Skeletal muscle tissue (tissue), 4 donors: Measurements from ENCODE around the gene FRMD3. TPM values are rescaled to one million over a fixed set of nuclear protein-coding genes. Genes with fewer than 3 reads are reported as not detected.

Source experiments
- H3K27ac ChIP-seq: one replicate; pipeline ENCODE4 v1.7.0; 2013; ENCODE audit warnings: mild to moderate bottlenecking, low read depth, low read length, inconsistent platforms
- H3K27me3 ChIP-seq, 3 donors: one replicate each; pipeline ENCODE4 v1.7.0; 2013; ENCODE audit warnings: low read length in 3 of 3; ENCODE audit not compliant: control insufficient read depth in 3 of 3, insufficient read depth in 3 of 3
- H3K36me3 ChIP-seq, 3 donors: one replicate each; pipeline ENCODE4 v1.7.0; 2013; ENCODE audit warnings: low read length in 3 of 3; ENCODE audit not compliant: control insufficient read depth in 3 of 3, insufficient read depth in 3 of 3
- H3K4me1 ChIP-seq, 3 donors: one replicate each; pipeline ENCODE4 v1.7.0; 2013; ENCODE audit warnings: low read length in 3 of 3, mild to moderate bottlenecking in 3 of 3; ENCODE audit not compliant: control insufficient read depth in 3 of 3, insufficient read depth in 3 of 3
- H3K4me3 ChIP-seq, 3 donors: one replicate each; pipeline ENCODE4 v1.7.0; 2013; ENCODE audit warnings: low read length in 3 of 3
- H3K9ac ChIP-seq, 3 donors: one replicate each; pipeline ENCODE4 v1.7.0; 2013; ENCODE audit warnings: low read length in 3 of 3, mild to moderate bottlenecking in 3 of 3, moderate library complexity in 2 of 3, low read depth in 1 of 3
- H3K9me3 ChIP-seq, 3 donors: one replicate each; pipeline ENCODE4 v1.7.0; 2013; ENCODE audit warnings: low read length in 3 of 3; ENCODE audit not compliant: control insufficient read depth in 3 of 3
- total RNA-seq: library from RNA; depleted of rRNA; stranded (reverse); fragments of >200 nt; gene quantifications from one replicate; pipeline ENCODE4 v1.2.3, GENCODE V29; 2014
- donor health status: Osteomylitis.

The FRMD3 gene
- total RNA-seq, 1 donor from 2014 or later: 27.7 TPM

DNA sequence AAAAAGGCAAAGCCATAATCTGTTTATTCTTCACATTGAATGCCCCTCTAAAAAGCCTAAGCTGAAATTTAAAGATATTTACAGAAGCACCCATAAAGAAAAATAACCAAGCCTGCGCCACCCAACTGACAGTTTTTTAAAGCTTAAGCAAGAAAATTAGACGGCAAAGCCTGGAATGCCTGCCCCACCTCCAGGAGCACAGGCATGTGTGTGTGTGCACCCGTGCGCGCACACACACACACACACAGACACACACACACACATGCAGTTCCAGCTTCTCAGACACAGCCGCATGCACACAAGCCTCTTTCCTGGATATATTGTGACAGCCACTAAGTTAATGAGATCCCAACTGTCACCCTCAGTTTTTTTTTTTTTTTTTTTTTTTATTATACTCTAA lies 88.2 kb downstream of the FRMD3 start:
- Histone ChIP-seq H3K9me3 (no peaks in the 10 kb centered on the region), H3K4me3 (no peak overlapping the region), H3K9ac (no peak overlapping the region), H3K27me3 (no peaks in the 10 kb centered on the region), H3K27ac (no peak overlapping the region), H3K36me3 (no peaks in the 10 kb centered on the region), H3K4me1 (peaks cover 0 to 5% (median 2%) of the 10 kb centered on the region in 3 donors)

- Histone ChIP-seq H3K9me3 (no peaks in the 10 kb centered on the region), H3K27me3 (no peaks in the 10 kb centered on the region), H3K4me1 (peaks cover 1 to 7% (median 5%) of the 10 kb centered on the region in 3 donors), H3K36me3 (no peaks in the 10 kb centered on the region), H3K27ac (peak overlapping the region; percentile 42), H3K4me3 (no peak overlapping the region), H3K9ac (no peak overlapping the region)
These were observed 89.0 kb downstream of the FRMD3 start for GRCh38 chr9:83449166-83449565.

GRCh38 chr9:83448626-83449025 lies 89.6 kb downstream of the FRMD3 start:
- Histone ChIP-seq H3K27me3 (no peaks in the 10 kb centered on the region), H3K9me3 (no peaks in the 10 kb centered on the region), H3K4me3 (no peak overlapping the region), H3K4me1 (peaks cover 4 to 7% (median 5%) of the 10 kb centered on the region in 3 donors), H3K9ac (no peak overlapping the region), H3K36me3 (no peaks in the 10 kb centered on the region), H3K27ac (peak overlapping the region; percentile 42)

DNA sequence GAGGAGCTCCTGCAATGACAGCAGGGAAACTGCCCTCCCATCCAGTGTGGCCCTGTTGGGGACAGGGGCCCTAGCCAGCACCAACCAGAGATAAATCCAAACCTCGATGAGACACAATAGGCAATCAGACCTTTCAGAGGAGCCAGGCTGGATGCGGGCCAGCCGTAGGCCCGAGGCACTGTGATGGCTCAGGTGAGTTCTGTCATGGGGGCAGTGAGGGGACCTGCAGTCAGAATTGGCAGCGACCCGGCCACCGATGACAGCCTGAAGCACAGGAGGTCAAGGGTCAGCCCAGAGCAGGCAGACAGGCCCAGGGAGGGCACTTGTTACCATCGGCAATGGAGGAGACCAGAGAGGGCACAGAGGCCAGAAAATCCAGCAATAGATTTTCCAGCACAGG lies 90.8 kb downstream of the FRMD3 start:
- H3K9me3 ChIP-seq: no peaks in the 10 kb centered on the region
- H3K4me1 ChIP-seq: peaks cover 4 to 7% (median 5%) of the 10 kb centered on the region in 3 donors
- no peak overlapping the region for H3K27ac ChIP-seq
- H3K27me3 ChIP-seq: no peaks in the 10 kb centered on the region
- H3K4me3 ChIP-seq: no peak overlapping the region
- no peaks in the 10 kb centered on the region for H3K36me3 ChIP-seq
- no peak overlapping the region for H3K9ac ChIP-seq

GRCh38 chr9:83445703-83446265 lies 92.4 kb downstream of the FRMD3 start:
- H3K27ac ChIP-seq: no peak overlapping the region
- H3K9ac ChIP-seq: no peak overlapping the region
- H3K4me1 ChIP-seq: peaks cover 5 to 7% (median 6%) of the 10 kb centered on the region in 3 donors
- H3K27me3 ChIP-seq: no peaks in the 10 kb centered on the region
- H3K36me3 ChIP-seq: no peaks in the 10 kb centered on the region
- H3K9me3 ChIP-seq: no peaks in the 10 kb centered on the region
- no peak overlapping the region for H3K4me3 ChIP-seq

DNA sequence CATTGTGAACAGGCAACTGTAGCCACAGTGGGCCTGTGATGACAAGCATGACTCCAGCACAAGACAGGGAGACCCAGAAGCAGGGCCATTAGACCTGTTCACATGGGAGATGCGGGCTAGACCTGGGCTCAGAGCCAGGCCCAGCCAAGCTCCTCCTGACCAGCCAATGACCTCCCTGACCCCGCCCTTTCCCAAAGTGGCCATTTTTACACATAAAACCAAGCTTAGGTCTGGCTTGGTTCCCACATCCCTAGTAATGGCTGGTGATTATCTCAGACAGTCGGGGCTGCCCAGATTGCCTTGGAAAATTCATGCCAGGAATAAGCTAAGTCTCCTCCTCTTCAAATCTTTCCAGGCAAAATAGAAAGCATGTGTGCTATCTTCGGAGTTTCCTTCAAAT lies 94.1 kb downstream of the FRMD3 start:
- H3K27ac ChIP-seq: no peak overlapping the region
- H3K9me3 ChIP-seq: no peaks in the 10 kb centered on the region
- no peaks in the 10 kb centered on the region for H3K27me3 ChIP-seq
- peaks cover 3 to 8% (median 7%) of the 10 kb centered on the region in 3 donors for H3K4me1 ChIP-seq
- no peak overlapping the region for H3K9ac ChIP-seq
- H3K36me3 ChIP-seq: no peaks in the 10 kb centered on the region
- no peak overlapping the region for H3K4me3 ChIP-seq

DNA sequence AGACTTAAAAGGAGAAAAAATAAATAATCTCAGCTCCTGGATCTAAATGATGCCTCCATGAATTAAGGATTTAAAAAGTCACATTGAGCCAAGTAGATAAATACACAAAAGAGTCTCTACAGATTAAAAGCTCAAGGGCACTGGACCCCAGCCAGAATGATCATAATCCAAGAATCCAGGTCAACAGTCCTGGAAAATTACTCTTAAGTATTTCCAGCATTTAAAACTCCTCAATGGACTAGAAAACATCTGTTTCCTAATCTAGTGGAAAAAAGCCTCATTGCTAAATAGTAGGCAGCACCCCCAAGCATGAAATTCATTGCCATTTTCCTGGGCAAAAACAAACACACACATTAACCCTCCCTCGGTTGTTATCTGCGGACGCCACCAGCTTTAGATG lies 96.8 kb downstream of the FRMD3 start:
- Histone ChIP-seq H3K27me3 (no peaks in the 10 kb centered on the region), H3K4me3 (no peak overlapping the region), H3K9me3 (no peaks in the 10 kb centered on the region), H3K36me3 (no peaks in the 10 kb centered on the region), H3K27ac (no peak overlapping the region), H3K9ac (no peak overlapping the region), H3K4me1 (peaks cover 3 to 8% (median 5%) of the 10 kb centered on the region in 3 donors)

DNA sequence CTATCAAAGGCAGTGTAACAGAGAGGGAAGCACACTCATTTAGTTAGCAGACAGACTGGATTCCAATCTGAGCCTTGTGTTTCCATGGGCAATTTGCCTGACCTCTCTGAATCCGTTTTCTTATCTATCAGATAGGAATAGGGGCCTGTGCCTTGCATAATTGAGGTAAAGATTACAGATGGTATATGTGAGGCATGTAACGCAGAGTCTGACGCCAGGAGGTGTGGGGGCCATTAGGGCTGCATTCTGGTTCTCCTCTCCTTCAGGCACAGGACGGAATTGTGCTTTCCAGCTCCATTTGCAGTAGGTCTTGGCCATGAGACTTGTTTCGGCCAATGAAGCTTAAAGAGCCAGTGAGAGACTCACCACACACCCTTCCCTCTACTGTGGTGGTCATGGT lies 97.6 kb downstream of the FRMD3 start:
- H3K27ac ChIP-seq: no peak overlapping the region

GRCh38 chr9:83435301-83435700 lies 102.9 kb downstream of the FRMD3 start:
- Histone ChIP-seq H3K36me3 (no peaks in the 10 kb centered on the region), H3K9me3 (no peaks in the 10 kb centered on the region), H3K4me1 (peaks cover 20 to 30% (median 22%) of the 10 kb centered on the region in 3 donors), H3K9ac (no peak overlapping the region), H3K4me3 (no peak overlapping the region), H3K27me3 (no peaks in the 10 kb centered on the region), H3K27ac (no peak overlapping the region)

More for the DNA sequence above, 97.6 kb downstream of the FRMD3 start:
- no peak overlapping the region for H3K9ac ChIP-seq
- H3K36me3 ChIP-seq: no peaks in the 10 kb centered on the region
- H3K27me3 ChIP-seq: no peaks in the 10 kb centered on the region
- no peaks in the 10 kb centered on the region for H3K9me3 ChIP-seq
- peaks cover 3 to 8% (median 8%) of the 10 kb centered on the region in 3 donors for H3K4me1 ChIP-seq
- no peak overlapping the region for H3K4me3 ChIP-seq

DNA sequence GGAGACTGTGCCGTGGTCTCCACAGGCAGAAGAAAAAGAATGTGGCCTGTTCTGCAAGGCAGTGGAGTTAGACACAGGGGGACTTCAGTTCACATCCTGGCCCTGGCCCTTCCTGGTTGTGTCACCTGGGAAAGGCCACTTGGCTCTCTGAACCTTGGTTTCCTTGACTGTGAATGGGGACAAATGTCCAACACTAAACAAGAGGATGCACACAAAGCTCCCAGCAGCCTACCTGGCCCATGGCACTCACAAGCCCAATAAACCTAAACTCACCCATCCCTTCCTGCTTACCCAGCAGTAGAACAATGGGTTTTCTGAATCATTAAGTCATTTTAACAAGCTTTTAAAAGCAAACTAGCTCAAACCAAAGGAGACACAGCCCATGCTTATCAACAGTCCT lies 103.9 kb downstream of the FRMD3 start:
- H3K9ac ChIP-seq: no peak overlapping the region
- no peaks in the 10 kb centered on the region for H3K9me3 ChIP-seq
- H3K27ac ChIP-seq: no peak overlapping the region
- no peak overlapping the region for H3K4me3 ChIP-seq
- H3K36me3 ChIP-seq: no peaks in the 10 kb centered on the region
- H3K4me1 ChIP-seq: peaks cover 20 to 30% (median 22%) of the 10 kb centered on the region in 3 donors
- no peaks in the 10 kb centered on the region for H3K27me3 ChIP-seq
